ENCODE measurements around the gene WDR82.

- TF ChIP-seq CTCF (IDR thresholded peaks at IDR 0.05; ENCODE audit: low read depth, low read length) (no peak), EZH2phosphoT487 (IDR thresholded peaks at IDR 0.05; ENCODE audit: low read depth) (no peak)
Measured at GRCh38 chr3:52218454-52218853, 60.0 kb downstream of the WDR82 start.
